A549 (cell line): ENCODE results near the gene TASOR. TPM values are rescaled to one million over a fixed set of nuclear protein-coding genes. Genes with fewer than 3 reads are reported as not detected.
"Not testable (repeated sequence)": the region's sequence is repeated elsewhere in the genome, so short reads cannot be mapped to it uniquely, and the experiment has no call there.

Experiments
- ATAC-seq, 2 experiments: fragments of 200-7000 bp in 1 of 2; fragments of >200 bp in 1 of 2; cut with Nextera tagmentation in 1 of 2; cut with Tn5 transposase in 1 of 2; 3 replicates each; pipeline versions ENCODE4 v1.8.0 to v1.9.1; 2018 to 2020; ENCODE audit warnings: mild to moderate bottlenecking in 1 of 2, moderate library complexity in 1 of 2
- CTCF ChIA-PET: fragments of 300-600 bp; sonication (Branson Sonifier 250); formaldehyde crosslinking; extraction: SDS; loops from one replicate; lab custom pipeline; 2021; ENCODE audit warnings: antibody characterized with exemption, inconsistent platforms; lab: Yijun Ruan, JAX
- POLR2A ChIA-PET: fragments of 350-600 bp; formaldehyde crosslinking; extraction: SDS; loops from one replicate; lab custom pipeline; 2021; ENCODE audit warnings: antibody characterized with exemption, inconsistent platforms; lab: Yijun Ruan, JAX
- DNase-seq, 2 experiments: peaks; one replicate each; pipeline versions ENCODE4 v3.0.0 to v3.0.0-alpha.2; 2011 to 2016; ENCODE audit warnings: low read depth in 1 of 2, low spot score in 1 of 2
- FAIRE-seq: peaks from 2 replicates; lab custom pipeline; 2011; peaks lifted over from hg19 to GRCh38; lab: Jason Lieb, UNC
- H3K27ac ChIP-seq, 2 experiments: fragments of >200 bp; sonication (Bioruptor Twin); formaldehyde crosslinking; 3 replicates each; pipeline ENCODE4 v1.5.1; 2016 to 2017
- H3K4me1 ChIP-seq: fragments of >200 bp; sonication (Bioruptor Twin); formaldehyde crosslinking; 3 replicates; pipeline ENCODE4 v1.6.1; 2016
- H3K4me2 ChIP-seq: fragments of >200 bp; sonication (Bioruptor Twin); formaldehyde crosslinking; 3 replicates; pipeline ENCODE4 v1.6.1; 2016
- H3K4me3 ChIP-seq: fragments of >200 bp; sonication (Bioruptor Twin); formaldehyde crosslinking; 3 replicates; pipeline ENCODE4 v1.5.1; 2016
- H3K9me3 ChIP-seq: fragments of >200 bp; sonication (Bioruptor Twin); formaldehyde crosslinking; 3 replicates; pipeline ENCODE4 v1.6.1; 2016
- CBX2 ChIP-seq: fragments of 200-600 bp; sonication (generic); IDR thresholded peaks from 2 replicates; pipeline ENCODE4 v1.6.1; 2016; ENCODE audit warnings: low read depth, mild to moderate bottlenecking, borderline replicate concordance
- CBX8 ChIP-seq: fragments of 200-600 bp; sonication (generic); IDR thresholded peaks from 2 replicates; pipeline ENCODE4 v1.6.1; 2016
- CEBPB ChIP-seq, 2 experiments: fragments of >200 bp in 1 of 2; sonication (Bioruptor Twin) in 1 of 2; formaldehyde crosslinking in 1 of 2; IDR thresholded peaks; 2 replicates each; pipeline ENCODE4 v1.6.1; 2012 to 2016
- CHD2 ChIP-seq: fragments of 150-350 bp; IDR thresholded peaks from 2 replicates; pipeline ENCODE4 v1.6.1; 2014; ENCODE audit warnings: low read length; ENCODE audit not compliant: partially characterized antibody
- E2F6 ChIP-seq: IDR thresholded peaks from 2 replicates; pipeline ENCODE4 v1.6.1; 2012; ENCODE audit warnings: low read depth, borderline replicate concordance
- ELK1 ChIP-seq: fragments of 150-350 bp; IDR thresholded peaks from 2 replicates; pipeline ENCODE4 v1.6.1; 2014; ENCODE audit warnings: low read depth, mild to moderate bottlenecking, low read length
- FOSB ChIP-seq: fragments of 250-450 bp; sonication (Bioruptor Pico); IDR thresholded peaks from 2 replicates; pipeline ENCODE4 v1.5.0; 2020; ENCODE audit warnings: mild to moderate bottlenecking, moderate library complexity
- GATA3 ChIP-seq: IDR thresholded peaks from 2 replicates; pipeline ENCODE4 v1.6.1; 2012; ENCODE audit warnings: borderline replicate concordance
- HDAC2 ChIP-seq: fragments of 200-600 bp; sonication (generic); IDR thresholded peaks from 2 replicates; pipeline ENCODE4 v1.6.1; 2016
- HEYL ChIP-seq: fragments of 250-450 bp; sonication (Bioruptor Pico); IDR thresholded peaks from 2 replicates; pipeline ENCODE4 v1.8.0; 2021; ENCODE audit warnings: mild to moderate bottlenecking, moderate library complexity
- HOXB13 ChIP-seq: fragments of 250-450 bp; sonication (Bioruptor Pico); IDR thresholded peaks from 2 replicates; pipeline ENCODE4 v1.5.0; 2020; ENCODE audit warnings: low read depth, mild to moderate bottlenecking, moderate library complexity
- HOXB5 ChIP-seq: fragments of 250-450 bp; sonication (Bioruptor Pico); IDR thresholded peaks from 2 replicates; pipeline ENCODE4 v1.5.0; 2020; ENCODE audit warnings: mild to moderate bottlenecking, moderate library complexity
- MAFK ChIP-seq: fragments of 450-650 bp; IDR thresholded peaks from 2 replicates; pipeline ENCODE4 v1.6.1; 2014; ENCODE audit not compliant: partially characterized antibody
- MAX ChIP-seq: IDR thresholded peaks from 2 replicates; pipeline ENCODE4 v1.6.1; 2012
- MAZ ChIP-seq: fragments of 150-350 bp; IDR thresholded peaks from 2 replicates; pipeline ENCODE4 v1.6.1; 2014; ENCODE audit warnings: antibody characterized with exemption, low read depth, low read length, borderline replicate concordance
- MYC ChIP-seq: IDR thresholded peaks from 2 replicates; pipeline ENCODE4 v1.6.1; 2012; ENCODE audit warnings: mild to moderate bottlenecking, inconsistent platforms, low read length, improper control_type of control experiment, borderline replicate concordance
- POLR2A ChIP-seq: IDR thresholded peaks from 2 replicates; pipeline ENCODE4 v1.6.1; 2012; ENCODE audit warnings: mild to moderate bottlenecking, low read length
- POLR2AphosphoS2 ChIP-seq: conservative IDR thresholded peaks from 2 replicates; pipeline ENCODE4 v1.6.1; 2012; ENCODE audit warnings: low read length, improper control_type of control experiment, inconsistent platforms
- RCOR1 ChIP-seq: fragments of 150-350 bp; IDR thresholded peaks from 2 replicates; pipeline ENCODE4 v1.6.1; 2014; ENCODE audit warnings: antibody characterized with exemption, low read length, low read depth
- RFX5 ChIP-seq: fragments of 450-650 bp; IDR thresholded peaks from 2 replicates; pipeline ENCODE4 v1.7.1; 2014; ENCODE audit warnings: antibody characterized with exemption, mild to moderate bottlenecking, moderate library complexity
- RNF2 ChIP-seq: fragments of 200-600 bp; sonication (generic); IDR thresholded peaks from 2 replicates; pipeline ENCODE4 v1.6.1; 2016; ENCODE audit warnings: low read depth, mild to moderate bottlenecking, antibody characterized with exemption, moderate library complexity, borderline replicate concordance
- SMC3 ChIP-seq: fragments of >200 bp; sonication (Bioruptor Twin); formaldehyde crosslinking; IDR thresholded peaks from 3 replicates; pipeline ENCODE4 v1.6.1; 2018; ENCODE audit warnings: inconsistent platforms
- ZFP36 ChIP-seq: fragments of 450-650 bp; IDR thresholded peaks from 2 replicates; pipeline ENCODE4 v1.6.1; 2014; ENCODE audit warnings: borderline replicate concordance; ENCODE audit not compliant: partially characterized antibody
- WGBS: methylation state at CpG from one replicate; pipeline ENCODE4 v1.1.6; 2017; ENCODE audit errors: missing lambda C conversion rate; 5-methylcytosine and 5-hydroxymethylcytosine counted together
- polyA plus RNA-seq, 4 experiments: library from polyadenylated mRNA; depleted of rRNA in 3 of 4; stranded (reverse); fragments of >200 nt; fragmentation: RNase III in 1 of 4; extraction: RNeasy Plus Mini Kit Qiagen cat#74134 plus additional on column Dnase treatment in 1 of 4; gene quantifications; 2 replicates in 3 of 4; 3 replicates in 1 of 4; pipeline ENCODE4 v1.2.3, GENCODE V29; 2011 to 2017

Gene TASOR
- polyA plus RNA-seq, 2 of the 4 experiments (the other 2 are of a cell fraction) = 33.5 to 49.0 TPM

- TF ChIP-seq E2F6 = no peak
- TF ChIP-seq CEBPB (IDR thresholded peaks at IDR 0.05) = no peak
- TF ChIP-seq HOXB13 (CRISPR knock-in tag) = no peak
- no peak for TF ChIP-seq CBX8
- no peak for TF ChIP-seq MAX
These were observed 17.1 kb upstream of the TASOR start (continued) for GRCh38 chr3:56700151-56700550.

GRCh38 chr3:56694867-56695683, 12.0 kb upstream of the TASOR start:
- 53% methylated on average over 4 of the region's 4 CpGs for WGBS
- Histone ChIP-seq H3K4me1 (peaks cover 7% of the 10 kb centered on the region), H3K27ac (no peak overlapping the region), H3K4me2 (no peak overlapping the region), H3K9me3 (no peaks in the 10 kb centered on the region), H3K4me3 (no peak overlapping the region)
- ATAC-seq (no peak), FAIRE-seq (no peak), DNase-seq (no peak)
- POLR2A ChIA-PET = no interaction called here
- TF ChIP-seq SMC3 = no peak
- TF ChIP-seq MYC = no peak
- TF ChIP-seq CHD2 = no peak
- TF ChIP-seq POLR2A = no peak
- TF ChIP-seq ZFP36 = no peak
- no peak for TF ChIP-seq POLR2AphosphoS2
- TF ChIP-seq ELK1 = no peak
- CTCF ChIA-PET = interaction anchor here (0.6 to 2.5 kb wide), 4 partner anchors 9 to 294 kb away, joined by 3 to 16 read pairs (median 6); no protein-coding TSS in a partner anchor

- Histone ChIP-seq H3K9me3 (no peaks in the 10 kb centered on the region), H3K4me2 (no peak overlapping the region), H3K4me3 (no peak overlapping the region), H3K4me1 (peaks cover 7% of the 10 kb centered on the region), H3K27ac (no peak overlapping the region)
- DNase-seq = no peak
- ChIA-PET CTCF (interaction anchor here (0.6 to 1.6 kb wide), 5 partner anchors 9 to 558 kb away, joined by 3 to 4 read pairs (median 3); no protein-coding TSS in a partner anchor), POLR2A (no interaction called here)
- no peak for ATAC-seq
- TF ChIP-seq FOSB (CRISPR knock-in tag) = no peak
- no peak for TF ChIP-seq MAZ
- no peak for TF ChIP-seq RNF2
- no peak for TF ChIP-seq CBX2
- TF ChIP-seq POLR2A = no peak
- no peak for TF ChIP-seq RFX5
- TF ChIP-seq HDAC2 = no peak
- no peak for TF ChIP-seq CHD2
- TF ChIP-seq HOXB5 (CRISPR knock-in tag) = no peak
- TF ChIP-seq ELK1 = no peak
- TF ChIP-seq MAFK = no peak
- TF ChIP-seq RCOR1 = no peak
- TF ChIP-seq GATA3 = no peak
- no peak for TF ChIP-seq MAX
- no peak for TF ChIP-seq HEYL (CRISPR knock-in tag)
- no peak for TF ChIP-seq ZFP36
- no peak for TF ChIP-seq CBX8
- 84% methylated on average over 3 of the region's 3 CpGs for whole genome bisulfite sequencing
- no peak for FAIRE-seq
These were observed 10.7 kb upstream of the TASOR start for GRCh38 chr3:56693750-56694149.

GRCh38 chr3:56692520-56693433, 9.7 kb upstream of the TASOR start:
- H3K9me3 ChIP-seq, ATAC-seq, FAIRE-seq, DNase-seq, H3K4me1 ChIP-seq, H3K4me2 ChIP-seq, POLR2A ChIA-PET, H3K27ac ChIP-seq, H3K4me3 ChIP-seq: not testable (repeated sequence)
- CTCF ChIA-PET = interaction anchor here (0.6 to 1.6 kb wide), 3 partner anchors 107 to 559 kb away, joined by 3 to 4 read pairs (median 4); no protein-coding TSS in a partner anchor
- 93% methylated on average over 14 of the region's 15 CpGs for WGBS

GRCh38 chr3:56692001-56692365, 8.9 kb upstream of the TASOR start:
- ATAC-seq, FAIRE-seq, H3K9me3 ChIP-seq, DNase-seq, POLR2A ChIA-PET, H3K4me1 ChIP-seq: not testable (repeated sequence)
- peak overlapping the region; percentile 58 to 91 for H3K27ac ChIP-seq
- H3K4me3 ChIP-seq = peak overlapping the region; percentile 36; the same call in 2 of the 3 replicates
- H3K4me2 ChIP-seq = peak overlapping the region; percentile 87
- WGBS = no CpG with 5 or more reads among the region's 21 CpGs
- CTCF ChIA-PET = interaction anchor here (1.0 to 1.6 kb wide), 3 partner anchors 107 to 296 kb away, joined by 4 read pairs; no protein-coding TSS in a partner anchor
